Panc1 (cell line): Measurements from ENCODE around the gene ADAMTS14. TPM values are rescaled to one million over a fixed set of nuclear protein-coding genes. Genes with fewer than 3 reads are reported as not detected.
"Not testable (repeated sequence)": the region's sequence is repeated elsewhere in the genome, so short reads cannot be mapped to it uniquely, and the experiment has no call there.

Source experiments
- ATAC-seq: fragments of 200-7000 bp; cut with Tn5 transposase; 2 replicates; pipeline ENCODE4 v1.9.1; 2020; ENCODE audit warnings: mild to moderate bottlenecking, moderate library complexity
- BruUV-seq: library from RNA; stranded (reverse); fragments of 400-500 nt; replicated peaks from 2 replicates; lab custom pipeline; 2021; lab: Mats Ljungman, UMichigan
- CTCF ChIA-PET: fragments of 300-600 bp; sonication (Branson Sonifier 250); formaldehyde crosslinking; loops from one replicate; lab custom pipeline; 2022; ENCODE audit warnings: antibody characterized with exemption; lab: Charles Lee
- POLR2A ChIA-PET: fragments of 300-600 bp; sonication (Branson Sonifier 250); formaldehyde crosslinking; loops from one replicate; lab custom pipeline; 2022; ENCODE audit warnings: antibody characterized with exemption; lab: Charles Lee
- DNase-seq: peaks from one replicate; pipeline ENCODE4 v3.0.0-alpha.2; 2010; ENCODE audit warnings: low read depth, low spot score
- H3K27ac ChIP-seq: 2 replicates; pipeline ENCODE4 v1.5.1; 2011; ENCODE audit warnings: mild to moderate bottlenecking, low read length, inconsistent platforms
- H3K27me3 ChIP-seq: fragments of 200-500 bp; sonication (Bioruptor generic); 2 replicates; pipeline ENCODE4 v1.6.0; 2014; ENCODE audit warnings: low read length, inconsistent platforms; ENCODE audit not compliant: control insufficient read depth, insufficient read depth
- H3K36me3 ChIP-seq: fragments of 200-500 bp; sonication (Bioruptor generic); 2 replicates; pipeline ENCODE4 v1.5.1; 2014; ENCODE audit warnings: inconsistent platforms, mild to moderate bottlenecking, low read length, moderate library complexity; ENCODE audit not compliant: control insufficient read depth, insufficient read depth
- H3K4me1 ChIP-seq: 2 replicates; pipeline ENCODE4 v1.5.1; 2011; ENCODE audit warnings: inconsistent platforms, mild to moderate bottlenecking, low read length, moderate library complexity; ENCODE audit not compliant: control insufficient read depth, insufficient read depth
- H3K4me3 ChIP-seq, 2 experiments: 2 replicates each; pipeline ENCODE4 v1.5.1; 2011 to 2012; ENCODE audit warnings: low read depth in 2 of 2, low read length in 2 of 2, mild to moderate bottlenecking in 2 of 2, inconsistent platforms in 1 of 2, moderate library complexity in 1 of 2
- H3K9me3 ChIP-seq: fragments of 200-500 bp; sonication (Bioruptor generic); 2 replicates; pipeline ENCODE4 v1.5.1; 2014; ENCODE audit warnings: low read depth, mild to moderate bottlenecking, inconsistent platforms, low read length, moderate library complexity; ENCODE audit not compliant: control insufficient read depth, insufficient read depth
- POLR2AphosphoS5 ChIP-seq: IDR thresholded peaks from 2 replicates; pipeline ENCODE4 v1.6.1; 2012; ENCODE audit warnings: mild to moderate bottlenecking, low read depth, low read length, moderate library complexity
- REST ChIP-seq, 2 experiments: IDR thresholded peaks; 2 replicates each; pipeline ENCODE4 v1.6.1; 2011 to 2012; ENCODE audit warnings: low read depth in 2 of 2, control low read depth in 1 of 2, low read length in 1 of 2, mild to moderate bottlenecking in 1 of 2, moderate library complexity in 1 of 2; ENCODE audit not compliant: insufficient read depth in 1 of 2
- SIN3A ChIP-seq: IDR thresholded peaks from 2 replicates; pipeline ENCODE4 v1.6.1; 2012; ENCODE audit warnings: low read depth, mild to moderate bottlenecking, low read length, moderate library complexity, borderline replicate concordance; ENCODE audit not compliant: insufficient read depth
- TCF7L2 ChIP-seq: IDR thresholded peaks from 2 replicates; pipeline ENCODE4 v1.6.1; 2011; ENCODE audit warnings: mild to moderate bottlenecking, low read depth, low read length, inconsistent platforms
- in situ Hi-C: cut with HindIII; loops from 2 replicates; pipeline ENCODE4 v1.10.0; 2016; ENCODE audit warnings: low sequenced_read_pairs, low pct_unique_long_range_greater_than_20kb
- intact Hi-C: fragments of 100-400 bp; cut with micrococcal nuclease; formaldehyde crosslinking; loops from one replicate; pipeline ENCODE4 v1.10.0; 2022; ENCODE audit not compliant: unreplicated experiment
- total RNA-seq: library from RNA; stranded (reverse); gene quantifications from one replicate; pipeline ENCODE4 v1.2.1, GENCODE V29; 2021; ENCODE audit not compliant: unreplicated experiment
- TF ChIP-seq, protein P1 (sequence below): fragments of 450-650 bp; IDR thresholded peaks from 2 replicates; pipeline ENCODE4 v1.5.1; 2017; ENCODE audit warnings: mild to moderate bottlenecking

Gene ADAMTS14
- total RNA-seq, 1 experiment from 2014 or later, result 0.67 TPM

- POLR2A ChIA-PET, result no interaction called here
- no TSS peak for BruUV-seq
- Histone ChIP-seq H3K36me3 (no peaks in the 10 kb centered on the region), H3K4me1 (no peaks in the 10 kb centered on the region), H3K4me3 (no peak overlapping the region), H3K27ac (no peak overlapping the region), H3K27me3 (peaks cover 3% of the 10 kb centered on the region; the same call in 1 of the 2 replicates), H3K9me3 (no peaks in the 10 kb centered on the region)
- TF ChIP-seq POLR2AphosphoS5, result no peak
- in situ Hi-C loops (no loop called here), intact Hi-C loops (loop anchor here (10.0 kb wide), 1 partner anchor 129 kb away; no protein-coding TSS in a partner anchor)
- ATAC-seq, result no peak
- DNase-seq, result no peak
- CTCF ChIA-PET, result no interaction called here
Observed at GRCh38 chr10:70626056-70626455, 46.2 kb upstream of the ADAMTS14 start.

DNA sequence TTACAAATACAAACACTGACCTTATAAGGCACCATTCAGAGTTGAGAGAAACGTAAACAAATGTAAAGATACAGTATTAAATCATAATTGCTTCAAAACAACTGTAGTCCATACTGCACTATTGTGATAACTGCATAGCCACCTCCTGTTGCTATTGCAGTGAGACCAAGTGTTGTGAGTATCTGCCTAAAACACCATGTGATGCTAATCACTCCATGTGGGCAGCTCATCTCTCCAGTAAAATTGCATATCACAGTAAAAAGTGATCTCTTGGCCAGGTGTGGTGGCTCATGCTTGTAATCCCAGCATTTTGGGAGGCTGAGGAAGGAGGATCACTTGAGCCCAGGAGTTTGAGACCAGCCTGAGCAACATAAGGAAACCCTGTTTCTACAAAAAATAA is 43.0 kb upstream of the ADAMTS14 start:
- DNase-seq (no peak), ATAC-seq (no peak)
- CTCF ChIA-PET, result no interaction called here
- Histone ChIP-seq H3K4me1 (no peaks in the 10 kb centered on the region), H3K36me3 (no peaks in the 10 kb centered on the region), H3K4me3 (no peak overlapping the region), H3K9me3 (no peaks in the 10 kb centered on the region), H3K27ac (no peak overlapping the region), H3K27me3 (peaks cover 3% of the 10 kb centered on the region; the same call in 1 of the 2 replicates)
- TF ChIP-seq TCF7L2 (no peak), SIN3A (no peak), REST (IDR thresholded peaks at IDR 0.05; ENCODE audit: insufficient read depth in 1 of 2, low read depth in 2 of 2, low read length in 1 of 2) (no peak)
- TF ChIP-seq, protein P1, sequence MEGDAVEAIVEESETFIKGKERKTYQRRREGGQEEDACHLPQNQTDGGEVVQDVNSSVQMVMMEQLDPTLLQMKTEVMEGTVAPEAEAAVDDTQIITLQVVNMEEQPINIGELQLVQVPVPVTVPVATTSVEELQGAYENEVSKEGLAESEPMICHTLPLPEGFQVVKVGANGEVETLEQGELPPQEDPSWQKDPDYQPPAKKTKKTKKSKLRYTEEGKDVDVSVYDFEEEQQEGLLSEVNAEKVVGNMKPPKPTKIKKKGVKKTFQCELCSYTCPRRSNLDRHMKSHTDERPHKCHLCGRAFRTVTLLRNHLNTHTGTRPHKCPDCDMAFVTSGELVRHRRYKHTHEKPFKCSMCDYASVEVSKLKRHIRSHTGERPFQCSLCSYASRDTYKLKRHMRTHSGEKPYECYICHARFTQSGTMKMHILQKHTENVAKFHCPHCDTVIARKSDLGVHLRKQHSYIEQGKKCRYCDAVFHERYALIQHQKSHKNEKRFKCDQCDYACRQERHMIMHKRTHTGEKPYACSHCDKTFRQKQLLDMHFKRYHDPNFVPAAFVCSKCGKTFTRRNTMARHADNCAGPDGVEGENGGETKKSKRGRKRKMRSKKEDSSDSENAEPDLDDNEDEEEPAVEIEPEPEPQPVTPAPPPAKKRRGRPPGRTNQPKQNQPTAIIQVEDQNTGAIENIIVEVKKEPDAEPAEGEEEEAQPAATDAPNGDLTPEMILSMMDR, result no peak
- POLR2A ChIA-PET, result no interaction called here
- intact Hi-C loops, result loop anchor here (10.0 kb wide), 1 partner anchor 125 kb away; no protein-coding TSS in a partner anchor
- no TSS peak for BruUV-seq
- in situ Hi-C loops, result no loop called here

GRCh38 chr10:70631735-70632134 is 40.6 kb upstream of the ADAMTS14 start:
- not testable (repeated sequence) for H3K36me3 ChIP-seq

More at GRCh38 chr10:70631735-70632134, 40.6 kb upstream of the ADAMTS14 start:
- ATAC-seq, CTCF ChIA-PET, in situ Hi-C loops, H3K4me3 ChIP-seq, intact Hi-C loops, H3K9me3 ChIP-seq, H3K27me3 ChIP-seq, DNase-seq, H3K27ac ChIP-seq, BruUV-seq, H3K4me1 ChIP-seq: not testable (repeated sequence)
- POLR2A ChIA-PET, result interaction anchor here (0.6 kb wide), 1 partner anchor 189 kb away, joined by 3 read pairs; no protein-coding TSS in a partner anchor
